Measurements from ENCODE around the gene ENPP6. TPM values are rescaled to one million over a fixed set of nuclear protein-coding genes. Genes with fewer than 3 reads are reported as not detected.

ENPP6 gene
- under 0.01 TPM in 1 of 2 replicates, not detected in the other for total RNA-seq

GRCh38 chr4:184217634-184218033 is at the start of gene ENPP6:
Gene ENPP6 (minus strand): TSS chr4:184217873. CDS start chr4:184217819, 54 bp downstream.

